ENCODE results near the gene PPP2R2C.

Gene PPP2R2C

DNA sequence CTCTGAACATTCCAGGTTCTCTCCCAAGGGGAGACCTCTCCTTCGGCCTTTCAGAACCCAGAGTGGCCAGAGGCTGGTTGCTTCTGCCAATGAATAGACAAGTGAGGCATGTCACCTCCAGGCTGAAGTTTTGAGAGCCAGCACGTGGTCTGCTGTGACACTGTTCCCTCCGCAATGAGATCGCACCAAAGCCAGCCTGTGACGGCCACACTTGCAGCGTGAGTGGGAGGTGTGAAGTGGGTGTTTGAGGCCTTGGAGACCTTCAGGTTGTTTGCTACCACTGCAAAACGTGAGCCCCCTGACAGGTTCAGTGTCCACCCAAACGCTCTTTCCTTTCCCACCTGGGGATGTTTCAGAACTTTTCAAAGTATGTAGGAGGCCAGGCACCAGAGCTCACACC, 121.8 kb downstream of the PPP2R2C start:
- in situ Hi-C loops (cut with HindIII; ENCODE audit: low sequenced_read_pairs), result no loop called here
- TF ChIP-seq, protein P1, sequence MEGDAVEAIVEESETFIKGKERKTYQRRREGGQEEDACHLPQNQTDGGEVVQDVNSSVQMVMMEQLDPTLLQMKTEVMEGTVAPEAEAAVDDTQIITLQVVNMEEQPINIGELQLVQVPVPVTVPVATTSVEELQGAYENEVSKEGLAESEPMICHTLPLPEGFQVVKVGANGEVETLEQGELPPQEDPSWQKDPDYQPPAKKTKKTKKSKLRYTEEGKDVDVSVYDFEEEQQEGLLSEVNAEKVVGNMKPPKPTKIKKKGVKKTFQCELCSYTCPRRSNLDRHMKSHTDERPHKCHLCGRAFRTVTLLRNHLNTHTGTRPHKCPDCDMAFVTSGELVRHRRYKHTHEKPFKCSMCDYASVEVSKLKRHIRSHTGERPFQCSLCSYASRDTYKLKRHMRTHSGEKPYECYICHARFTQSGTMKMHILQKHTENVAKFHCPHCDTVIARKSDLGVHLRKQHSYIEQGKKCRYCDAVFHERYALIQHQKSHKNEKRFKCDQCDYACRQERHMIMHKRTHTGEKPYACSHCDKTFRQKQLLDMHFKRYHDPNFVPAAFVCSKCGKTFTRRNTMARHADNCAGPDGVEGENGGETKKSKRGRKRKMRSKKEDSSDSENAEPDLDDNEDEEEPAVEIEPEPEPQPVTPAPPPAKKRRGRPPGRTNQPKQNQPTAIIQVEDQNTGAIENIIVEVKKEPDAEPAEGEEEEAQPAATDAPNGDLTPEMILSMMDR (IDR thresholded peaks at IDR 0.05; ENCODE audit: low read depth, low read length, missing control alignments), result no peak
- H3K4me3 ChIP-seq (ENCODE audit: low read depth, low read length), result no peak overlapping the region
- no peak for DNase-seq (ENCODE audit: low read depth)

DNA sequence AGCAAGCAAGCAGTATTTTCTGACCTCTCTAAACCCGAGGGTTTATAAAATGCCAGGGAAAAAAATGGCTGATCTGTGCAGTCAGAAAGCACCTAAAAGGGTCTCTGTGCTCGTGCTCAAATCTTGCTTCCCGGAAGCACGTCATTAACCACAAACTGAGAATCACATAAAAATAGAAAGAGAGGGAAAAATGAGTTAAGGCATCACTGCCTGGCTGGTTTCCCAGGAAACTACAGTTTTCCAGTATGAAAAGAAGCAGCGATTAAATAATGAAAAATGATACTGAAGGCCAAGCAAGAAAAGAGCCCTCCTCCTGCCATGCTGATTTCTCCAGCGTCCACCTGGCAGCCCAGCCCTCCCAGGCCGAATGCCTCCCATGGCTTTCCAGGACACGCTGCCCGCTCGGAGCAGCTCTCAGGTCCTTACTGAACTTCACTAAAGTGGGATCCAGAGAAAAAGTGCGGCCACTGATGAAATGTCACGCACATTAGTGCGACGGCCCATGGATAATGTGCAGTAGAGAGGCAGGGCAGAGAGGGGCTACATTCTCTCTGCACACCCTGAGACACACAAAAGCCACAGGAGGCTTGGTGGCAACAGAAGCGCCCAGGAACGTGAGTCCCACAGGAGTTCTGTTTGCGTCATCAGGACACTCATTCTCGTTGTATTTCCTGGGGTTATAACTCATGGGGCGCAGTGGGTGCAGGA, 122.4 kb downstream of the PPP2R2C start:
- TF ChIP-seq, protein P1 (IDR thresholded peaks at IDR 0.05; ENCODE audit: low read depth, low read length, missing control alignments), result no peak
- no peak for DNase-seq (ENCODE audit: low read depth)
- no peak overlapping the region for H3K4me3 ChIP-seq (ENCODE audit: low read depth, low read length)
- in situ Hi-C loops (cut with HindIII; ENCODE audit: low sequenced_read_pairs), result loop anchor here (5.0 kb wide), 1 partner anchor 98 kb away; no protein-coding TSS in a partner anchor

DNA sequence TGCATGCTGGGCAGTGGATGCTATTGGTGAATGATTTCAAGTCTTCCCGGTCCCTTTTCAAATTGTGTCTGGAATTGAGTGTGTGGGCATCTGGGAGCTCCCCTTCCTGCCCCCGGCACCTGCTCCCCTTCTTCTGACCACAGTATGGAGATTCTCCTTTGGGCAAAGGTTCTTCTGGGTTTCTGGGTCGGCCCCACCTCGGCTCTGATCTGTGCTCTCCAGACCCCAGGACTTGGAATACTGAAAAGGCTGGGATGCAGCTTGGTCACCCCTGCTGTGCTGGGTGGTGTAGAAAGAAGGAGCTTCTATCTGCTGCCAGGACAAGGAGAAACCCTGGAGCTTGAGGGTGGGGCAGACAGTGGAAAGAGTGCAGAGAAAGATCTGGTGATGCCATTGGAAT, 124.0 kb downstream of the PPP2R2C start:
- in situ Hi-C loops (cut with HindIII; ENCODE audit: low sequenced_read_pairs), result loop anchor here (5.0 kb wide), 1 partner anchor 96 kb away; no protein-coding TSS in a partner anchor
- no peak overlapping the region for H3K4me3 ChIP-seq (ENCODE audit: low read depth, low read length)
- TF ChIP-seq, protein P1 (IDR thresholded peaks at IDR 0.05; ENCODE audit: low read depth, low read length, missing control alignments), result no peak
- no peak for DNase-seq (ENCODE audit: low read depth)

DNA sequence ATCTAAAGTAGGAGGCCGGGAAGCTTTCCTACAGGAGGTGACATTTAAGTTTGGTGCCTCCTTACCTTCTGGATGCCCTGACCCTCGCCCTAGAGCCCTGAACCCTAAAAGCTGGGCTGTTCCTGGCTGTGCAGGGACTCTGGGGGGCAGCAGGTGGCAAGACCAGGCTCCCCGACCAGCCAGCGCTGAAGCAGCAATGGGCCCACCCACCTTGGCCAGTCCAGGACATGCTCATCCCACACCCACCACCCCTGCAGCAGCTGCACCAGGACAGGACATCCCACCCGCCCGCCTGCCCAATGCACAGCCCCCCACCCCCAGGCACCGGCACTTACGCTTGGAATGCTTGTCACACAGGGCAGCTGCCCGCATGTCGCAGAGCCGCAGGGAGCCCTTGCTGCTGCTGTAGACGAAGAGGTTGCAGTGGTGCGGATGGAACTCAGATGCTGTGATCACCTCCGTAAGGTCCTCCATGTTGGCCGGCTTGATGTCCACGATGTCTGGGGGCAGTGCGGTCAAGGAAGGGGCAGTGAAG, 124.8 kb downstream of the PPP2R2C start:
- no peak overlapping the region for H3K4me3 ChIP-seq (ENCODE audit: low read depth, low read length)
- DNase-seq (ENCODE audit: low read depth), result no peak
- TF ChIP-seq, protein P1 (IDR thresholded peaks at IDR 0.05; ENCODE audit: low read depth, low read length, missing control alignments), result no peak
- in situ Hi-C loops (cut with HindIII; ENCODE audit: low sequenced_read_pairs), result loop anchor here (5.0 kb wide), 1 partner anchor 95 kb away; no protein-coding TSS in a partner anchor

DNA sequence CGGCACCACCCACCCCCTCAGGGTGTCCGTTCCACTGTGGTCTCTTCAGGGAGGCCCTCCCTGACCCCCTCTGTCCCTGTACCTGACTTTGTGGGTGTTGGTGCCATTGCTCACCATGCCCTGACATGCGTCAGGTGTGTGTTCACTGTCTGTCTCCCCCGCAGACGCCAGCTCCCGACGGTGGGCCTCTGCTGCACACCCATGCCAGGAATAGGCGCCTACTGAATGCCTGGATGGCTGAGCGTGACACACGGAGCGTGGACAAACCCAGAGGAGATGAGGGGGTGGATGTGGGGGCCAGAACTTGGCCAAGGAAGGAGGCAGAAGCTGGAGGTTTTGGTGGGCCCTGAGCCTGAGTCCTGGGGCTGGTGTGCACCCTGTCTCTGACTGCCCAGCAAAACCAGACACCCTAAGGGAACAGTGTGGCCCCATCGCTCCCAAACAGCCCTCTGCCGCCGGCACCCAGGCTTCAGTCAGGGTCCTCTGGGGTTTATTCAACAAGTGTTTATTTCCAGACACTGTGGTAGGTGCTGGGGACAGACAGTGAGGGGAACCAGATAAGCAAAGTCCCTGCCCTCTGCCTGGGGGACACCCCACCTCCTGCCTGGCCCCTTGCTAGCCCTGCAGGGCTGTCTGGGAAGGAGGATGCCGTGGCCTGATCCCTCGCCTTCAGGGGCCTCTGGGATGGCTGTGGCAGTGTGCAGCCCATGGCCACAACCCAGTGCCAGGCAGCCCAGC, 125.9 kb downstream of the PPP2R2C start:
- TF ChIP-seq, protein P1 (IDR thresholded peaks at IDR 0.05; ENCODE audit: low read depth, low read length, missing control alignments), result no peak

DNA sequence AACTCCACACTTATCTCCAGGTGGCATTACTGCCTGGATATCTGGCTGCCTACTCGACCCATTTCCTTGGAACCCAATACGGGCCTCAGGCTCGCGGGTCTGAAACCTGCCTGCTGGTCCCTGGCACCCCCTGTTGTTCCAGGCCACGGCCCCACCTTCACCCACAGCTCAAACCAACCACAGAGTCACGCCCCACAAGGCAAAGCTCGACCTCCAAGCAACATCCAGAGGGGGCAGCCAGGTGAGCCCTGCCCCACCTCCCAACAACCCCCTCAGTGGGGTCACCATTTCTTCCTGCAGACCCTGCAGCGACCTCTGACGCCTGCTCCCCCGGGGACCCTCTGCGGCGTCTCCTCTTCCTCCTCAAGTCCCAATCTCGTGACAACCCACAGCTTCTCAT, 126.5 kb downstream of the PPP2R2C start:
- DNase-seq (ENCODE audit: low read depth), result no peak
- no peak overlapping the region for H3K4me3 ChIP-seq (ENCODE audit: low read depth, low read length)
- TF ChIP-seq, protein P1 (IDR thresholded peaks at IDR 0.05; ENCODE audit: low read depth, low read length, missing control alignments), result no peak
- in situ Hi-C loops (cut with HindIII; ENCODE audit: low sequenced_read_pairs), result loop anchor here (5.0 kb wide), 1 partner anchor 94 kb away; no protein-coding TSS in a partner anchor

More for the DNA sequence above, 125.9 kb downstream of the PPP2R2C start:
- in situ Hi-C loops (cut with HindIII; ENCODE audit: low sequenced_read_pairs), result loop anchor here (5.0 kb wide), 1 partner anchor 94 kb away; no protein-coding TSS in a partner anchor
- no peak overlapping the region for H3K4me3 ChIP-seq (ENCODE audit: low read depth, low read length)
- no peak for DNase-seq (ENCODE audit: low read depth)
